HEK293 (cell line): ENCODE measurements around the gene RAD9B.

Source experiments
- GLI2 ChIP-seq: fragments of 450-650 bp; formaldehyde crosslinking; IDR thresholded peaks from 2 replicates; pipeline ENCODE4; 2017; ENCODE audit warnings: missing biosample characterization, missing genetic modification characterization, low read depth, borderline replicate concordance
- HOXA7 ChIP-seq: sonication (generic); formaldehyde crosslinking; IDR thresholded peaks from 2 replicates; pipeline ENCODE4 v1.8.1; 2022; ENCODE audit warnings: missing genetic modification reagents, borderline replicate concordance
- KLF8 ChIP-seq: fragments of 450-650 bp; formaldehyde crosslinking; IDR thresholded peaks from 2 replicates; pipeline ENCODE4 v1.5.1; 2016; ENCODE audit warnings: missing biosample characterization, missing genetic modification characterization
- MEIS1 ChIP-seq: sonication (generic); formaldehyde crosslinking; IDR thresholded peaks from 2 replicates; pipeline ENCODE4 v1.8.1; 2022; ENCODE audit warnings: missing genetic modification reagents, mild to moderate bottlenecking, borderline replicate concordance
- SP2 ChIP-seq: fragments of 450-650 bp; formaldehyde crosslinking; IDR thresholded peaks from 2 replicates; pipeline ENCODE4 v1.5.1; 2016; ENCODE audit warnings: missing biosample characterization, missing genetic modification characterization
- YY2 ChIP-seq: fragments of 450-650 bp; formaldehyde crosslinking; IDR thresholded peaks from 2 replicates; pipeline ENCODE4 v1.5.1; 2016; ENCODE audit warnings: missing biosample characterization, missing genetic modification characterization
- ZBTB1 ChIP-seq: fragments of 450-650 bp; formaldehyde crosslinking; IDR thresholded peaks from 2 replicates; pipeline ENCODE4 v1.5.1; 2016; ENCODE audit warnings: missing biosample characterization, missing genetic modification characterization
- ZEB2 ChIP-seq: fragments of 450-650 bp; formaldehyde crosslinking; IDR thresholded peaks from 2 replicates; pipeline ENCODE4 v1.5.1; 2016; ENCODE audit warnings: missing biosample characterization, missing genetic modification characterization
- ZNF175 ChIP-seq: fragments of 450-650 bp; formaldehyde crosslinking; IDR thresholded peaks from 2 replicates; pipeline ENCODE4 v1.5.1; 2016; ENCODE audit warnings: missing biosample characterization, missing genetic modification characterization
- ZNF19 ChIP-seq: fragments of 450-650 bp; formaldehyde crosslinking; IDR thresholded peaks from 2 replicates; pipeline ENCODE4; 2016; ENCODE audit warnings: missing biosample characterization, missing genetic modification characterization, low read depth
- ZNF23 ChIP-seq: fragments of 450-650 bp; formaldehyde crosslinking; IDR thresholded peaks from 2 replicates; pipeline ENCODE4 v1.5.1; 2016; ENCODE audit warnings: missing biosample characterization, missing genetic modification characterization, borderline replicate concordance
- ZNF239 ChIP-seq: fragments of 450-650 bp; formaldehyde crosslinking; IDR thresholded peaks from 2 replicates; pipeline ENCODE4 v1.5.1; 2016; ENCODE audit warnings: missing biosample characterization, missing genetic modification characterization
- ZNF311 ChIP-seq: fragments of 450-650 bp; formaldehyde crosslinking; IDR thresholded peaks from 2 replicates; pipeline ENCODE4 v1.5.1; 2017; ENCODE audit warnings: missing biosample characterization, missing genetic modification characterization, borderline replicate concordance
- ZNF391 ChIP-seq: fragments of 450-650 bp; formaldehyde crosslinking; IDR thresholded peaks from 2 replicates; pipeline ENCODE4 v1.5.1; 2016; ENCODE audit warnings: low read depth, missing biosample characterization, missing genetic modification characterization, borderline replicate concordance
- ZNF394 ChIP-seq: fragments of 450-650 bp; formaldehyde crosslinking; IDR thresholded peaks from 2 replicates; pipeline ENCODE4 v1.5.1; 2016; ENCODE audit warnings: missing biosample characterization, missing genetic modification characterization, mild to moderate bottlenecking, moderate library complexity, borderline replicate concordance
- ZNF416 ChIP-seq: fragments of 450-650 bp; formaldehyde crosslinking; IDR thresholded peaks from 2 replicates; pipeline ENCODE4 v1.5.1; 2016; ENCODE audit warnings: missing biosample characterization, missing genetic modification characterization
- ZNF529 ChIP-seq: fragments of 450-650 bp; formaldehyde crosslinking; IDR thresholded peaks from 2 replicates; pipeline ENCODE4 v1.5.1; 2017; ENCODE audit warnings: missing genetic modification characterization, missing biosample characterization; ENCODE audit not compliant: insufficient replicate concordance
- ZNF571 ChIP-seq: fragments of 450-650 bp; formaldehyde crosslinking; IDR thresholded peaks from 2 replicates; pipeline ENCODE4 v1.5.0; 2017; ENCODE audit warnings: missing biosample characterization, missing genetic modification characterization
- ZNF610 ChIP-seq: fragments of 450-650 bp; formaldehyde crosslinking; IDR thresholded peaks from 2 replicates; pipeline ENCODE4 v1.5.1; 2016; ENCODE audit warnings: missing biosample characterization, missing genetic modification characterization, borderline replicate concordance
- TF ChIP-seq, protein P1 (sequence below): fragments of 450-650 bp; formaldehyde crosslinking; IDR thresholded peaks from 2 replicates; pipeline ENCODE4 v1.5.1; 2016; ENCODE audit warnings: missing biosample characterization, missing genetic modification characterization
- TF ChIP-seq, protein P2 (sequence below): fragments of 450-650 bp; formaldehyde crosslinking; IDR thresholded peaks from 2 replicates; pipeline ENCODE4 v1.5.1; 2016; ENCODE audit warnings: missing biosample characterization, missing genetic modification characterization
- TF ChIP-seq, protein P3 (sequence below): fragments of 450-650 bp; formaldehyde crosslinking; IDR thresholded peaks from 2 replicates; pipeline ENCODE4 v1.5.1; 2017; ENCODE audit warnings: missing biosample characterization, missing genetic modification characterization
- TF ChIP-seq, protein P4 (sequence below): fragments of 450-650 bp; formaldehyde crosslinking; IDR thresholded peaks from 2 replicates; pipeline ENCODE4 v1.5.1; 2016; ENCODE audit warnings: missing biosample characterization, missing genetic modification characterization, borderline replicate concordance
- TF ChIP-seq, protein P5 (sequence below): fragments of 450-650 bp; formaldehyde crosslinking; IDR thresholded peaks from 2 replicates; pipeline ENCODE4 v1.5.1; 2016; ENCODE audit warnings: missing biosample characterization, missing genetic modification characterization
- TF ChIP-seq, protein P6 (sequence below): fragments of 450-650 bp; formaldehyde crosslinking; IDR thresholded peaks from 2 replicates; pipeline ENCODE4 v1.5.1; 2017; ENCODE audit warnings: missing biosample characterization, missing genetic modification characterization

RAD9B gene

DNA sequence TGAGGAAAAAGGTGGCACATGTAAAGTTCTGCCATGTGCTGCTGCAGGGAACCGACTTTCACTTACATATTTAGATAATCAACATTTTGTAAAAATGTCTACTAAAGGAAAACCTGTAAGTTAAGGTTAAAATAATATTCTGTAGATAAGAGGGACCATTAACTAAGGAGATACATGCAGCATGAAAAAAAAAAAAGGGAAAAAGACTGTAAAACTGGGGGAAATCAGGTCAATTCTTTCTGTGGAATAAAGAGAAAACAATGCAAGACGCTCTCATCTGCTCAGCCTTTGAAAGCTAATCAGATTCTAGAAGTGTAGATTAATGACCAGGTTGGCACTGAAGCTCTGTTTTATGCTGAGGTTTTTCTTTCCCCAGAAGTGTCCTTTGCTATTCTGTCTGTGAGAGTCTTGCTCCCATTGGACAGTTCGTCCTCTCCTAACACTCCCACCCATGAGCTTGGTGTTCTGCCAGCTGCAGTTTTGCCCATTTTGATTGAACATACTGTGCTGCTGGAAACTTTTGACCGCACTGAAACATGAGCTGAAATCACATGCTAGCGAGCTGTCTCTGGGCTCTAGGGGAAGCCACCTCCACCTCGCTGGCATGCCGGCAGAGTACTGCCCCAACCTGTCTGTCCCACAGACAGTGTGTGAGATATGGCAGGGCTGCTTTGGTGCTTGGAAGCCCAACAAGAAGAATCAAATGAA, 41.3 kb downstream of the RAD9B start (continued):
- TF ChIP-seq, protein P1, sequence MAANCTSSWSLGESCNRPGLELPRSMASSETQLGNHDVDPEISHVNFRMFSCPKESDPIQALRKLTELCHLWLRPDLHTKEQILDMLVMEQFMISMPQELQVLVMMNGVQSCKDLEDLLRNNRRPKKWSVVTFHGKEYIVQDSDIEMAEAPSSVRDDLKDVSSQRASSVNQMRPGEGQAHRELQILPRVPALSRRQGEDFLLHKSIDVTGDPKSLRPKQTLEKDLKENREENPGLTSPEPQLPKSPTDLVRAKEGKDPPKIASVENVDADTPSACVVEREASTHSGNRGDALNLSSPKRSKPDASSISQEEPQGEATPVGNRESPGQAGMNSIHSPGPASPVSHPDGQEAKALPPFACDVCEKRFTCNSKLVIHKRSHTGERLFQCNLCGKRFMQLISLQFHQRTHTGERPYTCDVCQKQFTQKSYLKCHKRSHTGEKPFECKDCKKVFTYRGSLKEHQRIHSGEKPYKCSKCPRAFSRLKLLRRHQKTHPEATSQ (tag by site-specific recombination): no peak
- TF ChIP-seq GLI2 (tag by site-specific recombination): no peak
- no peak for TF ChIP-seq ZBTB1 (tag by site-specific recombination)
- TF ChIP-seq ZEB2 (tag by site-specific recombination): peak; percentile 52; the same call in 1 of the 2 replicates
- TF ChIP-seq, protein P2, sequence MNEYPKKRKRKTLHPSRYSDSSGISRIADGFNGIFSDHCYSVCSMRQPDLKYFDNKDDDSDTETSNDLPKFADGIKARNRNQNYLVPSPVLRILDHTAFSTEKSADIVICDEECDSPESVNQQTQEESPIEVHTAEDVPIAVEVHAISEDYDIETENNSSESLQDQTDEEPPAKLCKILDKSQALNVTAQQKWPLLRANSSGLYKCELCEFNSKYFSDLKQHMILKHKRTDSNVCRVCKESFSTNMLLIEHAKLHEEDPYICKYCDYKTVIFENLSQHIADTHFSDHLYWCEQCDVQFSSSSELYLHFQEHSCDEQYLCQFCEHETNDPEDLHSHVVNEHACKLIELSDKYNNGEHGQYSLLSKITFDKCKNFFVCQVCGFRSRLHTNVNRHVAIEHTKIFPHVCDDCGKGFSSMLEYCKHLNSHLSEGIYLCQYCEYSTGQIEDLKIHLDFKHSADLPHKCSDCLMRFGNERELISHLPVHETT: no peak
- TF ChIP-seq, protein P3, sequence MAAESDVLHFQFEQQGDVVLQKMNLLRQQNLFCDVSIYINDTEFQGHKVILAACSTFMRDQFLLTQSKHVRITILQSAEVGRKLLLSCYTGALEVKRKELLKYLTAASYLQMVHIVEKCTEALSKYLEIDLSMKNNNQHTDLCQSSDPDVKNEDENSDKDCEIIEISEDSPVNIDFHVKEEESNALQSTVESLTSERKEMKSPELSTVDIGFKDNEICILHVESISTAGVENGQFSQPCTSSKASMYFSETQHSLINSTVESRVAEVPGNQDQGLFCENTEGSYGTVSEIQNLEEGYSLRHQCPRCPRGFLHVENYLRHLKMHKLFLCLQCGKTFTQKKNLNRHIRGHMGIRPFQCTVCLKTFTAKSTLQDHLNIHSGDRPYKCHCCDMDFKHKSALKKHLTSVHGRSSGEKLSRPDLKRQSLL: no peak
- no peak for TF ChIP-seq ZNF175
- TF ChIP-seq ZNF394 (tag by site-specific recombination): no peak; the same call in 1 of the 2 replicates
- TF ChIP-seq, protein P4, sequence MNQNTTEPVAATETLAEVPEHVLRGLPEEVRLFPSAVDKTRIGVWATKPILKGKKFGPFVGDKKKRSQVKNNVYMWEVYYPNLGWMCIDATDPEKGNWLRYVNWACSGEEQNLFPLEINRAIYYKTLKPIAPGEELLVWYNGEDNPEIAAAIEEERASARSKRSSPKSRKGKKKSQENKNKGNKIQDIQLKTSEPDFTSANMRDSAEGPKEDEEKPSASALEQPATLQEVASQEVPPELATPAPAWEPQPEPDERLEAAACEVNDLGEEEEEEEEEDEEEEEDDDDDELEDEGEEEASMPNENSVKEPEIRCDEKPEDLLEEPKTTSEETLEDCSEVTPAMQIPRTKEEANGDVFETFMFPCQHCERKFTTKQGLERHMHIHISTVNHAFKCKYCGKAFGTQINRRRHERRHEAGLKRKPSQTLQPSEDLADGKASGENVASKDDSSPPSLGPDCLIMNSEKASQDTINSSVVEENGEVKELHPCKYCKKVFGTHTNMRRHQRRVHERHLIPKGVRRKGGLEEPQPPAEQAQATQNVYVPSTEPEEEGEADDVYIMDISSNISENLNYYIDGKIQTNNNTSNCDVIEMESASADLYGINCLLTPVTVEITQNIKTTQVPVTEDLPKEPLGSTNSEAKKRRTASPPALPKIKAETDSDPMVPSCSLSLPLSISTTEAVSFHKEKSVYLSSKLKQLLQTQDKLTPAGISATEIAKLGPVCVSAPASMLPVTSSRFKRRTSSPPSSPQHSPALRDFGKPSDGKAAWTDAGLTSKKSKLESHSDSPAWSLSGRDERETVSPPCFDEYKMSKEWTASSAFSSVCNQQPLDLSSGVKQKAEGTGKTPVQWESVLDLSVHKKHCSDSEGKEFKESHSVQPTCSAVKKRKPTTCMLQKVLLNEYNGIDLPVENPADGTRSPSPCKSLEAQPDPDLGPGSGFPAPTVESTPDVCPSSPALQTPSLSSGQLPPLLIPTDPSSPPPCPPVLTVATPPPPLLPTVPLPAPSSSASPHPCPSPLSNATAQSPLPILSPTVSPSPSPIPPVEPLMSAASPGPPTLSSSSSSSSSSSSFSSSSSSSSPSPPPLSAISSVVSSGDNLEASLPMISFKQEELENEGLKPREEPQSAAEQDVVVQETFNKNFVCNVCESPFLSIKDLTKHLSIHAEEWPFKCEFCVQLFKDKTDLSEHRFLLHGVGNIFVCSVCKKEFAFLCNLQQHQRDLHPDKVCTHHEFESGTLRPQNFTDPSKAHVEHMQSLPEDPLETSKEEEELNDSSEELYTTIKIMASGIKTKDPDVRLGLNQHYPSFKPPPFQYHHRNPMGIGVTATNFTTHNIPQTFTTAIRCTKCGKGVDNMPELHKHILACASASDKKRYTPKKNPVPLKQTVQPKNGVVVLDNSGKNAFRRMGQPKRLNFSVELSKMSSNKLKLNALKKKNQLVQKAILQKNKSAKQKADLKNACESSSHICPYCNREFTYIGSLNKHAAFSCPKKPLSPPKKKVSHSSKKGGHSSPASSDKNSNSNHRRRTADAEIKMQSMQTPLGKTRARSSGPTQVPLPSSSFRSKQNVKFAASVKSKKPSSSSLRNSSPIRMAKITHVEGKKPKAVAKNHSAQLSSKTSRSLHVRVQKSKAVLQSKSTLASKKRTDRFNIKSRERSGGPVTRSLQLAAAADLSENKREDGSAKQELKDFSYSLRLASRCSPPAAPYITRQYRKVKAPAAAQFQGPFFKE: no peak
- no peak for TF ChIP-seq ZNF610 (tag by site-specific recombination)
- TF ChIP-seq MEIS1 (CRISPR knock-in tag): no peak
- TF ChIP-seq ZNF23 (tag by site-specific recombination): no peak
- no peak for TF ChIP-seq YY2 (tag by site-specific recombination)
- TF ChIP-seq, protein P5, sequence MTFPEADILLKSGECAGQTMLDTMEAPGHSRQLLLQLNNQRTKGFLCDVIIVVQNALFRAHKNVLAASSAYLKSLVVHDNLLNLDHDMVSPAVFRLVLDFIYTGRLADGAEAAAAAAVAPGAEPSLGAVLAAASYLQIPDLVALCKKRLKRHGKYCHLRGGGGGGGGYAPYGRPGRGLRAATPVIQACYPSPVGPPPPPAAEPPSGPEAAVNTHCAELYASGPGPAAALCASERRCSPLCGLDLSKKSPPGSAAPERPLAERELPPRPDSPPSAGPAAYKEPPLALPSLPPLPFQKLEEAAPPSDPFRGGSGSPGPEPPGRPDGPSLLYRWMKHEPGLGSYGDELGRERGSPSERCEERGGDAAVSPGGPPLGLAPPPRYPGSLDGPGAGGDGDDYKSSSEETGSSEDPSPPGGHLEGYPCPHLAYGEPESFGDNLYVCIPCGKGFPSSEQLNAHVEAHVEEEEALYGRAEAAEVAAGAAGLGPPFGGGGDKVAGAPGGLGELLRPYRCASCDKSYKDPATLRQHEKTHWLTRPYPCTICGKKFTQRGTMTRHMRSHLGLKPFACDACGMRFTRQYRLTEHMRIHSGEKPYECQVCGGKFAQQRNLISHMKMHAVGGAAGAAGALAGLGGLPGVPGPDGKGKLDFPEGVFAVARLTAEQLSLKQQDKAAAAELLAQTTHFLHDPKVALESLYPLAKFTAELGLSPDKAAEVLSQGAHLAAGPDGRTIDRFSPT (tag by site-specific recombination): no peak
- TF ChIP-seq ZNF239: no peak
- no peak for TF ChIP-seq ZNF19
- TF ChIP-seq ZNF571 (tag by site-specific recombination): no peak
- TF ChIP-seq ZNF391: no peak
- TF ChIP-seq KLF8 (tag by site-specific recombination): peak; percentile 15; the same call in 1 of the 2 replicates
- TF ChIP-seq ZNF311: no peak
- no peak for TF ChIP-seq HOXA7 (CRISPR knock-in tag)
- peak; percentile 50 for TF ChIP-seq SP2 (tag by site-specific recombination)
- TF ChIP-seq, protein P6, sequence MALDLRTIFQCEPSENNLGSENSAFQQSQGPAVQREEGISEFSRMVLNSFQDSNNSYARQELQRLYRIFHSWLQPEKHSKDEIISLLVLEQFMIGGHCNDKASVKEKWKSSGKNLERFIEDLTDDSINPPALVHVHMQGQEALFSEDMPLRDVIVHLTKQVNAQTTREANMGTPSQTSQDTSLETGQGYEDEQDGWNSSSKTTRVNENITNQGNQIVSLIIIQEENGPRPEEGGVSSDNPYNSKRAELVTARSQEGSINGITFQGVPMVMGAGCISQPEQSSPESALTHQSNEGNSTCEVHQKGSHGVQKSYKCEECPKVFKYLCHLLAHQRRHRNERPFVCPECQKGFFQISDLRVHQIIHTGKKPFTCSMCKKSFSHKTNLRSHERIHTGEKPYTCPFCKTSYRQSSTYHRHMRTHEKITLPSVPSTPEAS (tag by site-specific recombination): no peak
- TF ChIP-seq ZNF416: no peak
- no peak for TF ChIP-seq ZNF529 (tag by site-specific recombination)
